ENCODE measurements around the gene RWDD3. TPM values are rescaled to one million over a fixed set of nuclear protein-coding genes. Genes with fewer than 3 reads are reported as not detected.

The RWDD3 gene
- total and polyA plus RNA-seq, 2 experiments from 2014 or later = 13.8 to 32.8 TPM

DNA sequence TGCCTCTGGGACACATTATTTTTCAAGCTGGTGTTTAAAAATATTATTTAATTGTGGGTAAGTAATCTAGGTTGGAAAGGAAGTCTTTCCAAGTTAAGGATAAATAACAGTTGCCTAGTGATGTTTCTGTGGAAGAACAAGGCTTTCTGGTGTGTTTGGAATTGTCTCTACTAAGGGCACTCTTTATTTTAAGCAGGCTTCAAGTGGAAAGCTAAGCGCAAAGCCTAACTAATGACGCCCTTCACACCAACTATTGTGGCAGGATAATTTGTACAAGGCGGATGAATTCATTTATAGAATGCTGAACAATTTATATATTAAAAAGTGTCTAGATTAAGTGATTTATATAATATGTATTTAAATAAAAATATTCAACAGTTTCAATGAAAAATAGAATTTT lies 25.1 kb upstream of the RWDD3 start:
- TF ChIP-seq CTCF (IDR thresholded peaks at IDR 0.05; ENCODE audit: low read depth, low read length) = no peak
- Histone ChIP-seq H3K4me3 (no peak overlapping the region), H3K4me1 (ENCODE audit: low read depth) (peaks cover 14% of the 10 kb centered on the region), H3K36me3 (no peaks in the 10 kb centered on the region), H3K27ac (peak overlapping the region; percentile 1), H3K27me3 (no peaks in the 10 kb centered on the region), H3K9me3 (ENCODE audit: low read depth) (no peaks in the 10 kb centered on the region)
- no peak for DNase-seq (ENCODE audit: low read depth in 1 of 2, low spot score in 1 of 2)

GRCh38 chr1:95209291-95209690 lies 24.7 kb upstream of the RWDD3 start:
- no peaks in the 10 kb centered on the region for H3K27me3 ChIP-seq
- H3K36me3 ChIP-seq = no peaks in the 10 kb centered on the region
- H3K4me3 ChIP-seq = no peak overlapping the region
- DNase-seq (ENCODE audit: low read depth in 1 of 2, low spot score in 1 of 2) = no peak
- H3K9me3 ChIP-seq (ENCODE audit: low read depth) = no peaks in the 10 kb centered on the region
- peaks cover 14% of the 10 kb centered on the region for H3K4me1 ChIP-seq (ENCODE audit: low read depth)
- no peak for TF ChIP-seq CTCF (IDR thresholded peaks at IDR 0.05; ENCODE audit: low read depth, low read length)
- H3K27ac ChIP-seq = peak overlapping the region; percentile 1

DNA sequence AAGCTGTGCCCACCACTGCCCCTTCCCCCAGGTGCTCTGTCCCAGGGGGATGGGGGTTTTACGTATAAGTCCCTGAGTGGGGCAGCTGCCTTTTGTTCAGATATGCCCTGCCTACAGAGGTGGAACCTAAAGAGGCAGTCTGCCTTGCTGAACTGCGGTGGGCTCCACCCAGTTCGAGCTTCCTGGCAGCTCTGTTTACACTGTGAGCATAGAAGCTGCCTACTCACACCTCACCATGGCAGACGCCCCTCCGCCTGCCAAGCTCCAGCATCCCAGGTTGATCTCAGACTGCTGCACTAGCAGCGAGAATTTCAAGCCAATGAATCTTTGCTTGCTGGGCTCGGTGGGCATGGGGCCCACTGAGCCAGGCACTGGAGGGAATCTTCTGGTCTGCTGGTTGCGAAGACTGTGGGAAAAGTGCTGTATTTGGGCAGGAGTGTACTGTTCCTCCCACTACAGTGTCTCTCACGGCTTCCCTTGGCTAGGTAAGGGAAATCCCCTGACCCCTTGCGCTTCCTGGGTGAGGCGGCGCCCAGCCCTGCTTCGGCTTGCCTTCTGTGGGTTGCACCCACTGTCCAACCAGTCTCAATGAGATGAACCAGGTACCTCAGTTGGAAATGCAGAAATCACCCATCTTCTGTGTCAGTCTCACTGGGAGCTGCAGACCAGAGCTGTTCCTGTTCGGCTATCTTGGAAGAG lies 17.6 kb upstream of the RWDD3 start:
- H3K36me3 ChIP-seq = no peaks in the 10 kb centered on the region
- TF ChIP-seq CTCF (IDR thresholded peaks at IDR 0.05; ENCODE audit: low read depth, low read length) = no peak

DNA sequence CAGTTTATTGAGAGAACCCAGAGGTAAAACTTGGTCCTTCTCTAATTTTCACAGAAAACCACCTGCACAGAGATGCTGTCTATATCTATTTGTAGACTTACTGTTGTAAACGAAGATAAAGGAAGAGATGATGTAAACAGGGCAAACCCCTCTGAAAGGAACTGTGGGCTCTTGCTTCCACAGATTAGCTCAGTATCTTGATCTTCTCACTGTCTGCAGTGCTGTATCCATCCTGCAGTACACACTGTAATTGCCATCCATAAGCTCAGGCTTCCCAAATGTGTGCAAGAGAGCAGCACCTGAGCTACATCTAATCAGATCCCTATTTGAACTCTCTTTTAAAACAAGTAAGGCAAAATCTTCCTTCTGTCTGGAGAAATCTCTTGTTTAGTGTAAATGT lies 16.6 kb upstream of the RWDD3 start:
- no peaks in the 10 kb centered on the region for H3K36me3 ChIP-seq

More for the DNA sequence above, 17.6 kb upstream of the RWDD3 start:
- no peak for DNase-seq (ENCODE audit: low read depth in 1 of 2, low spot score in 1 of 2)
- no peaks in the 10 kb centered on the region for H3K4me1 ChIP-seq (ENCODE audit: low read depth)
- no peak overlapping the region for H3K27ac ChIP-seq
- H3K4me3 ChIP-seq = no peak overlapping the region
- H3K9me3 ChIP-seq (ENCODE audit: low read depth) = no peaks in the 10 kb centered on the region
- H3K27me3 ChIP-seq = no peaks in the 10 kb centered on the region

GRCh38 chr1:95219407-95219806 lies 14.6 kb upstream of the RWDD3 start:
- Histone ChIP-seq H3K4me3 (no peak overlapping the region), H3K27me3 (no peaks in the 10 kb centered on the region), H3K36me3 (no peaks in the 10 kb centered on the region), H3K4me1 (ENCODE audit: low read depth) (peaks cover 5% of the 10 kb centered on the region), H3K27ac (no peak overlapping the region), H3K9me3 (ENCODE audit: low read depth) (no peaks in the 10 kb centered on the region)
- no peak for TF ChIP-seq CTCF (IDR thresholded peaks at IDR 0.05; ENCODE audit: low read depth, low read length)
- DNase-seq (ENCODE audit: low read depth in 1 of 2, low spot score in 1 of 2) = no peak

More for the DNA sequence above, 16.6 kb upstream of the RWDD3 start:
- no peak for DNase-seq (ENCODE audit: low read depth in 1 of 2, low spot score in 1 of 2)
- Histone ChIP-seq H3K27ac (no peak overlapping the region), H3K4me3 (no peak overlapping the region), H3K4me1 (ENCODE audit: low read depth) (no peaks in the 10 kb centered on the region), H3K27me3 (no peaks in the 10 kb centered on the region), H3K9me3 (ENCODE audit: low read depth) (no peaks in the 10 kb centered on the region)
- no peak for TF ChIP-seq CTCF (IDR thresholded peaks at IDR 0.05; ENCODE audit: low read depth, low read length)
